T-cell (primary cell): ENCODE data around the gene GALE. TPM values are rescaled to one million over a fixed set of nuclear protein-coding genes. Genes with fewer than 3 reads are reported as not detected.

Experiments used
- ATAC-seq, 4 experiments: fragments of 200-7000 bp in 3 of 4; fragments of 150-1000 bp in 1 of 4; cut with Tn5 transposase; replicated peaks in 1 of 4; 1 replicate in 3 of 4; 2 replicates in 1 of 4; pipeline ENCODE4 v1.10.0; 2021; ENCODE audit warnings: moderate library complexity in 3 of 4, mild to moderate bottlenecking in 2 of 4, moderate number of reproducible peaks in 1 of 4
- CTCF ChIA-PET, 2 donors: fragments of 300-600 bp; sonication (Branson Sonifier 250); formaldehyde crosslinking; loops; one replicate each; lab custom pipeline; 2022; ENCODE audit warnings: antibody characterized with exemption in 2 of 2; lab: Charles Lee
- POLR2A ChIA-PET, 2 donors: fragments of 300-600 bp; sonication (Branson Sonifier 250); formaldehyde crosslinking; loops; one replicate each; lab custom pipeline; 2022; ENCODE audit warnings: antibody characterized with exemption in 2 of 2; lab: Charles Lee
- DNase-seq, 35 experiments: peaks; one replicate each; pipeline versions ENCODE4 v3.0.0 to v3.0.0-alpha.2; 2013 to 2023
- H3K27ac ChIP-seq: one replicate; pipeline ENCODE4 v1.5.1; 2013; ENCODE audit warnings: low read length
- H3K27me3 ChIP-seq, 2 experiments: replicated peaks in 1 of 2; 1 replicate in 1 of 2; 2 replicates in 1 of 2; pipeline versions ENCODE4 v1.6.1 to v1.7.0; 2013; ENCODE audit warnings: low read length in 1 of 2, mixed read lengths in 1 of 2; ENCODE audit not compliant: control insufficient read depth in 2 of 2, insufficient read depth in 2 of 2; ENCODE audit errors: extremely low read depth in 1 of 2
- H3K36me3 ChIP-seq, 2 donors: 1 replicate in 1 of 2; 2 replicates in 1 of 2; pipeline versions ENCODE4 v1.6.1 to v1.7.0; 2013; ENCODE audit warnings: low read length in 1 of 2; ENCODE audit not compliant: control insufficient read depth in 2 of 2, insufficient read depth in 1 of 2; ENCODE audit errors: extremely low read depth in 1 of 2
- H3K4me1 ChIP-seq, 2 experiments: 1 replicate in 1 of 2; 2 replicates in 1 of 2; pipeline versions ENCODE4 v1.6.1 to v1.7.0; 2013; ENCODE audit warnings: low read length in 2 of 2, mixed read lengths in 1 of 2; ENCODE audit not compliant: insufficient read depth in 2 of 2, control insufficient read depth in 1 of 2; ENCODE audit errors: extremely low read depth in 1 of 2
- H3K4me3 ChIP-seq, 2 donors: 1 replicate in 1 of 2; 2 replicates in 1 of 2; pipeline versions ENCODE4 v1.5.1 to v1.7.0; 2013; ENCODE audit warnings: mild to moderate bottlenecking in 2 of 2, low read length in 1 of 2, moderate library complexity in 1 of 2; ENCODE audit not compliant: control insufficient read depth in 1 of 2; ENCODE audit errors: extremely low read depth in 1 of 2
- H3K9me3 ChIP-seq: 2 replicates; pipeline ENCODE4 v1.7.0; 2013
- H3K27ac Mint-ChIP-seq, 2 donors: one replicate each; pipeline ENCODE4 v1.8.0; 2020 to 2021; ENCODE audit warnings: mild to moderate bottlenecking in 2 of 2, mixed read lengths in 2 of 2
- H3K27me3 Mint-ChIP-seq, 2 donors: one replicate each; pipeline ENCODE4 v1.8.0; 2021 to 2022; ENCODE audit warnings: mixed read lengths in 2 of 2
- H3K36me3 Mint-ChIP-seq: one replicate; pipeline ENCODE4 v1.8.0; 2021; ENCODE audit warnings: mixed read lengths
- H3K4me1 Mint-ChIP-seq, 3 donors: one replicate each; pipeline ENCODE4 v1.8.0; 2020 to 2022; ENCODE audit warnings: mixed read lengths in 3 of 3, mild to moderate bottlenecking in 1 of 3
- H3K4me3 Mint-ChIP-seq, 3 donors: one replicate each; pipeline ENCODE4 v1.8.0; 2020 to 2022; ENCODE audit warnings: mild to moderate bottlenecking in 3 of 3, mixed read lengths in 3 of 3, moderate library complexity in 3 of 3
- H3K9me3 Mint-ChIP-seq, 3 donors: one replicate each; pipeline ENCODE4 v1.8.0; 2020 to 2022; ENCODE audit warnings: mixed read lengths in 3 of 3
- WGBS: methylation state at CpG from one replicate; pipeline ENCODE4 v1.1.5; 2013; ENCODE audit warnings: missing lambda C conversion rate; ENCODE audit not compliant: insufficient coverage; 5-methylcytosine and 5-hydroxymethylcytosine counted together
- total RNA-seq, 35 experiments: library from RNA in 6 of 35; stranded (reverse) in 6 of 35; fragments of 120-200 nt in 1 of 35; gene quantifications; one replicate each; pipeline versions ENCODE4 v1.2.1 to v1.2.4 and lab custom pipeline; 2013 to 2026

GALE gene
- total RNA-seq, 5 donors from 2014 or later (not counting 1 experiment from before 2014, with no cell fraction given): 7.5 to 16.5 (median 12.6) TPM

DNA sequence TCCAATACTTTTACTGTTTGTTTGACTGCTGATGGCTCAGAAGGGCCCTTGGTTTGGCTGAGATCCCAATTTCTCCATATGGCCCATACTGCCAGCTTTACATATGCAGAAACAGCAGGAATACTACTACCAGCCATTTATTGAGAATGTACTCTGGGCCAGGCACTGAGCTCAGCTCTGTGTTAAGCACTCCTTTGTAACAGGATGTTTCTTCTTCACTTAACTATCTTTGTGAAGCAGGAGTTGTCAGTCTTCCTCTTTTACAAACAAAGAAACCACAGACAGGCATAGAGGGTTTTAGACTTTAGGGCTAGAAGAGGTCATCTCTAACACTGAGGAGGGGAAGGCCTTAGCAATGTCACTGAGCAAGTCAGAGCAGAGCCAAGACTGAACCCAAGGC lies 16.4 kb upstream of the GALE start:
- ATAC-seq: no peak
- Mint-ChIP-seq H3K27ac (no peak overlapping the region), H3K36me3 (peaks cover 37% of the 10 kb centered on the region), H3K27me3 (no peaks in the 10 kb centered on the region), H3K4me3 (no peak overlapping the region), H3K4me1 (peaks cover 0 to 4% (median 0%) of the 10 kb centered on the region in 3 donors), H3K9me3 (no peaks in the 10 kb centered on the region)
- Histone ChIP-seq H3K36me3 (peaks cover 17 to 52% of the 10 kb centered on the region in 2 donors), H3K9me3 (no peaks in the 10 kb centered on the region), H3K4me3 (no peak overlapping the region), H3K27me3 (no peaks in the 10 kb centered on the region), H3K27ac (no peak overlapping the region), H3K4me1 (no peaks in the 10 kb centered on the region)
- DNase-seq: no peak
- CTCF ChIA-PET: no interaction called here
- POLR2A ChIA-PET: no interaction called here

DNA sequence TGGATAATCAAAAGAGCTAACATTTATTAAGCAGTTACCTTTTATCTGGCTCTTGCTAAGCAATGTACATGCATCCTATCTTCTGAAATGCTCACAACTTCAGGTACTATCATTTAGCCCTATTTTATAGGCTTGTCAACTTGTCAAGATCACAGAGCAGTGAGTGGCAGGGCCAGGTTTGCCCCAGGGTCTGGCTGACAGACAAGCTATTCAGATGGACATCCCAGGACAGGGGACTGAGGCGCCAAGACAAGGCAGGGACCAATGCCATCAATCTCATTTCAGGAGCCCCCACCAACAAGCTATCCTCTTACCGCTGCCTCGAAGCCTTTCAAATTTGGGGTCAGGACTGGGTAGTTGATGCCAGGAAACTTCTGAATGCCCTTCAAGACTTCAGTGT lies 15.8 kb upstream of the GALE start:
- Mint-ChIP-seq H3K27me3 (no peaks in the 10 kb centered on the region), H3K4me3 (no peak overlapping the region), H3K27ac (no peak overlapping the region), H3K4me1 (no peaks in the 10 kb centered on the region), H3K9me3 (no peaks in the 10 kb centered on the region), H3K36me3 (peaks cover 42% of the 10 kb centered on the region)
- no peaks in the 10 kb centered on the region for H3K9me3 ChIP-seq
- ChIA-PET POLR2A (interaction anchor here in 1 of 2 donors (0.7 kb wide), 1 partner anchor 9 kb away, joined by 3 read pairs; no protein-coding TSS in a partner anchor), CTCF (interaction anchor here in 1 of 2 donors (0.7 kb wide), 1 partner anchor 726 kb away, joined by 3 read pairs; no protein-coding TSS in a partner anchor)
- no peak overlapping the region for H3K4me3 ChIP-seq
- ATAC-seq (no peak), DNase-seq (no peak)
- H3K27me3 ChIP-seq: no peaks in the 10 kb centered on the region
- no peak overlapping the region for H3K27ac ChIP-seq
- H3K36me3 ChIP-seq: peaks cover 17 to 57% of the 10 kb centered on the region in 2 donors
- WGBS: 100% methylated on average over 1 of the region's 3 CpGs
- H3K4me1 ChIP-seq: no peaks in the 10 kb centered on the region

DNA sequence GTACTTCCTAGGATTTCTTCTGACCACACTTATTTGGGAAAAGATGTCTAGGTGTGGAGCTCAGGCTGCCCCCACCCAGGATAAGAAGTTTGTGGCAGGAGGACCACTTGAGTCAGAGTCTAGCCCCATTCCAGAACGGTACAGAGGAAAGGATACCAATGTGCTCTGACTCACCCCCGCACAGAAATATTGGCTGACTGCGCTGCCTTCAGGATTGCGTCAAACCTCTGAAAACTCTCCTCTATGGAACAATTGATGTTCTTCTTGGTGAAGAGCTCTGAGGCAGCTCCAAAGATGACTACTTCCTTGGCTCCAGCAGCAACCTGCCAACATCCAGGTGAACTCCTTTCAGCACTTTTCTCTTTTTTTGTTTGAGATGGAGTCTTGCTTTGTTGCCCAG lies 13.5 kb upstream of the GALE start:
- 80% methylated on average over 1 of the region's 4 CpGs for WGBS
- Histone ChIP-seq H3K4me3 (no peak overlapping the region), H3K27me3 (no peaks in the 10 kb centered on the region), H3K27ac (no peak overlapping the region), H3K4me1 (peaks cover 0 to 6% of the 10 kb centered on the region in 2 experiments), H3K9me3 (no peaks in the 10 kb centered on the region), H3K36me3 (peaks cover 17 to 58% of the 10 kb centered on the region in 2 donors)
- no peak overlapping the region for H3K4me3 Mint-ChIP-seq
- H3K4me1 Mint-ChIP-seq: peaks cover 14 to 17% (median 15%) of the 10 kb centered on the region in 3 donors
- H3K27ac Mint-ChIP-seq: no peak overlapping the region
- CTCF ChIA-PET: no interaction called here
- peaks cover 40% of the 10 kb centered on the region for H3K36me3 Mint-ChIP-seq
- no peaks in the 10 kb centered on the region for H3K9me3 Mint-ChIP-seq
- POLR2A ChIA-PET: no interaction called here
- no peaks in the 10 kb centered on the region for H3K27me3 Mint-ChIP-seq
- no peak for ATAC-seq
- DNase-seq: no peak

DNA sequence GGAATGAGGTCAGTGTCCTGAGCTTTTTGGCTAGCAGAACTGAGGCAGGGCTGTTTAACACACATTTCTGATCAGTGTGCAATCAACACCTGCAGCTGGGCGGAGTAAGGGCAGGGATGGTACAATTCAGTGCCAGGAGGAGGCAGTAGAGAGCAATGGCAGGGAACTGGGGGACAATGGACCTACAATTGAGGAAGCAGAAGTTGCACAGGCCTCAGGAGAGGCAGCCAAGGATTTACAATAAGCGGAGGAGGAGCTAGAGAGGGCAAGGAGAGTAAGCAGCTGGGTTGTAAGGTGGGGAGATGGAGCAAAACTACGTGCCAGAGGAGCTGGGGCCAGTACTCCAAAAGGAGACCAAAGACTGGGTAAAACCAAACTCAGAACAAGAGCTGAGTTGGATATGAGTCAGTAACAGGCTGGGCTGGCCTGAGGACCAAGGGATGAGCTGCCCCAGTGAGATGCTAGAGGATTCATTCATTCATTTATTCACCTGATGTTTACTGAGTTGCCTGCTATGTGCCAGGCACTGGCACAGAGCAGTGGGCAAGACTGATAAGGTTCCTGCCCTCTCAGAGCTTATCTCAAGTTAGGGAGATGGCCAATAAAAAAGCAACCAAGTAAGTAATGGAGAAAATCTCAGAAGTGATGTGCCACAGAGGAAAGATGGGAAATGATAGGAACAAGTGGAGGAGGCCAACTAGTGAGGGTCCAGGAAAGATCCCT lies 10.4 kb upstream of the GALE start:
- no peaks in the 10 kb centered on the region for H3K9me3 Mint-ChIP-seq
- peaks cover 30% of the 10 kb centered on the region for H3K36me3 Mint-ChIP-seq
- Histone ChIP-seq H3K27ac (no peak overlapping the region), H3K4me3 (no peak overlapping the region), H3K36me3 (peaks cover 15 to 41% of the 10 kb centered on the region in 2 donors), H3K9me3 (no peaks in the 10 kb centered on the region), H3K27me3 (no peaks in the 10 kb centered on the region), H3K4me1 (peaks cover 0 to 6% of the 10 kb centered on the region in 2 experiments)
- DNase-seq (peak in 32 of 35 experiments; percentile 21 to 77 (median 50)), ATAC-seq (peak; percentile 58 to 72 (median 60))
- no peaks in the 10 kb centered on the region for H3K27me3 Mint-ChIP-seq
- H3K4me1 Mint-ChIP-seq: peaks cover 14 to 17% (median 15%) of the 10 kb centered on the region in 3 donors
- ChIA-PET POLR2A (interaction anchor here in 1 of 2 donors (0.5 kb wide), 1 partner anchor 44 kb away, joined by 3 read pairs; no protein-coding TSS in a partner anchor), CTCF (interaction anchor here (0.6 to 3.0 kb wide), 12 partner anchors 10 to 119 kb away, joined by 3 to 30 read pairs (median 4); partner anchors contain the start of genes GALE (in 1 of the 2), HMGCL (in 1 of the 2) and RPL11 (in 1 of the 2))
- 81% methylated on average over 2 of the region's 3 CpGs for WGBS
- H3K4me3 Mint-ChIP-seq: no peak overlapping the region
- peak overlapping the region in 1 of 2 donors; percentile 2 for H3K27ac Mint-ChIP-seq

DNA sequence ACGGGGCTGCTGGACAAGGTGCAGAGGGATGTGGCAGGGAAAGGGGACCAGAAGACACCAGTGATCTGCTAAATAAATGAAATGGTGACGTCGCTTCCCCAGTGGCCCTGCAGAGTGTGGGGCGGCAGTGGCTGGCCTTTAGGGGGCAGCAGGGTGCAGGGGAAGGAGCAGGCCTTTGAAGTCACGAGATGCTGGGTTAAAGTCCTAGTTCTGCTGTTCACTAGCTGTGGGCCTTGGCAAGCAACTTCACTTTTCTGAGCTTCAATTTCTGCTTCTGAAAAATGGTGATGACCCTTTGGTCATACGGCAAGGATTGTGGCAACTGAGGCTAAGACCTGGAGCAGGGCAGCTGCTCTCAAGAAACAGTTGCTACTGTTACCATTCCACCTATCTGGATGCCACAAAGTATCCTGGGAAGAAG lies 9.2 kb upstream of the GALE start:
- H3K4me3 ChIP-seq: no peak overlapping the region
- 20% methylated on average over 5 of the region's 6 CpGs for WGBS
- Mint-ChIP-seq H3K36me3 (peaks cover 30% of the 10 kb centered on the region), H3K9me3 (no peaks in the 10 kb centered on the region), H3K27me3 (no peaks in the 10 kb centered on the region), H3K27ac (peak overlapping the region; percentile 36 to 79), H3K4me1 (peaks cover 14 to 17% (median 15%) of the 10 kb centered on the region in 3 donors), H3K4me3 (no peak overlapping the region)
- H3K27me3 ChIP-seq: no peaks in the 10 kb centered on the region
- H3K36me3 ChIP-seq: peaks cover 11 to 39% of the 10 kb centered on the region in 2 donors
- H3K27ac ChIP-seq: peak overlapping the region; percentile 28
- H3K9me3 ChIP-seq: no peaks in the 10 kb centered on the region
- ATAC-seq: peak; percentile 93 to 97 (median 96)
- POLR2A ChIA-PET: interaction anchor here (0.5 to 1.0 kb wide), 3 partner anchors 16 to 32 kb away, joined by 3 to 5 read pairs (median 5); partner anchors contain the start of genes HMGCL (in 1 of the 2) and PITHD1 (in 1 of the 2)
- peak; percentile 64 to 88 (median 79) for DNase-seq
- CTCF ChIA-PET: interaction anchor here (0.5 to 3.0 kb wide), 15 partner anchors 8 to 218 kb away, joined by 3 to 30 read pairs (median 4); partner anchors contain the start of genes GALE (in 1 of the 2), HMGCL (in 1 of the 2) and PITHD1 (in 1 of the 2)
- peaks cover 0 to 6% of the 10 kb centered on the region in 2 experiments for H3K4me1 ChIP-seq

- Histone ChIP-seq H3K9me3 (no peaks in the 10 kb centered on the region), H3K4me3 (no peak overlapping the region), H3K27ac (no peak overlapping the region), H3K27me3 (no peaks in the 10 kb centered on the region), H3K4me1 (peaks cover 0 to 6% of the 10 kb centered on the region in 2 experiments), H3K36me3 (peaks cover 7 to 24% of the 10 kb centered on the region in 2 donors)
- Mint-ChIP-seq H3K27me3 (no peaks in the 10 kb centered on the region), H3K36me3 (peaks cover 21% of the 10 kb centered on the region), H3K4me3 (no peak overlapping the region), H3K4me1 (peaks cover 14 to 17% (median 15%) of the 10 kb centered on the region in 3 donors), H3K27ac (peak overlapping the region; percentile 45 to 52), H3K9me3 (no peaks in the 10 kb centered on the region)
- ATAC-seq (no peak), DNase-seq (no peak)
- ChIA-PET CTCF (interaction anchor here (0.6 to 1.2 kb wide), 4 partner anchors 50 to 109 kb away, joined by 3 to 10 read pairs (median 4); no protein-coding TSS in a partner anchor), POLR2A (interaction anchor here in 1 of 2 donors (0.6 kb wide), 2 partner anchors 9 to 18 kb away, joined by 3 to 6 read pairs; no protein-coding TSS in a partner anchor)
- WGBS: 46% methylated on average over 2 of the region's 3 CpGs
These were observed 6.9 kb upstream of the GALE start for GRCh38 chr1:23807453-23807852.
